Ovary (tissue), 9 donors: ENCODE results near the gene RSRC1. TPM values are rescaled to one million over a fixed set of nuclear protein-coding genes. Genes with fewer than 3 reads are reported as not detected.

Experiments
- DNase-seq, 5 donors: peaks; one replicate each; pipeline ENCODE4 v3.0.0-alpha.2; 2019 to 2020
- H3K27ac ChIP-seq, 2 donors: fragments of 200-600 bp; one replicate each; pipeline versions ENCODE4 v1.5.1 to v1.8.0; 2019 to 2022
- H3K27me3 ChIP-seq: fragments of 200-600 bp; one replicate; pipeline ENCODE4 v1.8.0; 2022
- H3K36me3 ChIP-seq: fragments of 200-600 bp; sonication (generic); one replicate; pipeline ENCODE4 v1.5.1; 2019
- H3K4me1 ChIP-seq: one replicate; pipeline ENCODE4 v1.8.1; 2013; ENCODE audit warnings: mild to moderate bottlenecking, moderate library complexity; ENCODE audit not compliant: insufficient read depth
- H3K4me3 ChIP-seq: fragments of 200-600 bp; sonication (generic); one replicate; pipeline ENCODE4 v1.5.1; 2017
- H3K9me3 ChIP-seq, 2 donors: fragments of 200-600 bp in 1 of 2; sonication (generic) in 1 of 2; one replicate each; pipeline versions ENCODE4 v1.5.1 to v1.8.1; 2013 to 2019; ENCODE audit warnings: mild to moderate bottlenecking in 1 of 2, moderate library complexity in 1 of 2
- CTCF ChIP-seq, 3 donors: fragments of 450-650 bp in 2 of 3; fragments of 200-600 bp in 1 of 3; IDR thresholded peaks; one replicate each; pipeline versions ENCODE4 v1.5.1 to v1.8.0; 2016 to 2022; ENCODE audit warnings: antibody characterized with exemption in 3 of 3, mild to moderate bottlenecking in 1 of 3
- EP300 ChIP-seq: sonication (generic); formaldehyde crosslinking; IDR thresholded peaks from one replicate; pipeline ENCODE4 v1.6.1; 2017; ENCODE audit warnings: antibody characterized with exemption
- POLR2A ChIP-seq: fragments of 450-650 bp; IDR thresholded peaks from one replicate; pipeline ENCODE4 v1.6.1; 2017; ENCODE audit warnings: antibody characterized with exemption, mild to moderate bottlenecking, moderate library complexity
- WGBS, 3 donors: extraction: QIAGEN DNeasy Blood & Tissue Kit in 1 of 3; methylation state at CpG; one replicate each; pipeline versions ENCODE4 v1.1.5 to v1.1.7; 2013 to 2017; 5-methylcytosine and 5-hydroxymethylcytosine counted together
- intact Hi-C, 4 donors: fragments of 100-400 bp; cut with DNase I; formaldehyde crosslinking; loops; one replicate each; pipeline versions ENCODE4 v1.11.0 to v1.15.1; 2022 to 2023
- polyA plus RNA-seq, 2 donors: library from polyadenylated mRNA; stranded (reverse); fragments of 200-250 nt in 1 of 2; fragments of 350-450 nt in 1 of 2; fragmentation: Illumina TruSeq in 1 of 2; extraction: RNeasy Lipid Tissue Mini Kit (QIAGEN cat#74804) in 1 of 2; gene quantifications; one replicate each; pipeline ENCODE4 v1.2.3, GENCODE V29; 2013 to 2014
- total RNA-seq, 7 donors: library from RNA; depleted of rRNA in 2 of 7; stranded (reverse); fragments of >200 nt in 2 of 7; fragmentation: NEBNext Ultra II Directional in 3 of 7; extraction: Animal tissue kit (Norgen Biotek cat#: 25700) in 3 of 7; gene quantifications; one replicate each; pipeline versions ENCODE4 v1.1.0 to v1.2.4, GENCODE V29; 2016 to 2023
- donor health status: DM: no; HTN: no; CAD: no; lungs with moderate emphysema.
- donor health status: DM: no; HTN: no; CAD: no.
- donor health status: Bipolar disorder and iron deficiency.
- donor health status: DM: yes; HTN: yes; CAD: no.
- donor health status: DM: no; HTN: no; CAD: no.
- donor health status: DM: yes; HTN: yes; CAD: no.

The RSRC1 gene
- total and polyA plus RNA-seq, 9 donors: 13.4 to 45.1 (median 31.8) TPM

GRCh38 chr3:158297940-158298339 is 188.1 kb downstream of the RSRC1 start:
- intact Hi-C loops: no loop called here
- Histone ChIP-seq H3K27me3 (no peaks in the 10 kb centered on the region), H3K4me1 (no peaks in the 10 kb centered on the region), H3K9me3 (no peaks in the 10 kb centered on the region), H3K27ac (no peak overlapping the region), H3K36me3 (no peaks in the 10 kb centered on the region), H3K4me3 (no peak overlapping the region)
- DNase-seq: no peak
- no peak for TF ChIP-seq EP300
- no peak for TF ChIP-seq CTCF (IDR thresholded peaks at IDR 0.05)
- no peak for TF ChIP-seq POLR2A

GRCh38 chr3:158308236-158308928 is 198.5 kb downstream of the RSRC1 start:
- H3K9me3 ChIP-seq: no peaks in the 10 kb centered on the region
- no peak overlapping the region for H3K4me3 ChIP-seq
- H3K36me3 ChIP-seq: no peaks in the 10 kb centered on the region
- TF ChIP-seq CTCF (IDR thresholded peaks at IDR 0.05) (no peak), POLR2A (no peak), EP300 (no peak)
- no peaks in the 10 kb centered on the region for H3K27me3 ChIP-seq
- no peak overlapping the region for H3K27ac ChIP-seq
- intact Hi-C loops: no loop called here
- DNase-seq: no peak
- no peaks in the 10 kb centered on the region for H3K4me1 ChIP-seq
- WGBS, 3 donors: 93 to 95% (median 94%) methylated on average over 8 of the region's 8 CpGs

GRCh38 chr3:158312560-158313141 is 202.8 kb downstream of the RSRC1 start:
- no peaks in the 10 kb centered on the region for H3K4me1 ChIP-seq
- intact Hi-C loops: no loop called here

GRCh38 chr3:158313338-158313927 is 203.5 kb downstream of the RSRC1 start:
- Histone ChIP-seq H3K4me1 (no peaks in the 10 kb centered on the region), H3K9me3 (no peaks in the 10 kb centered on the region), H3K27me3 (no peaks in the 10 kb centered on the region), H3K36me3 (no peaks in the 10 kb centered on the region), H3K27ac (no peak overlapping the region), H3K4me3 (no peak overlapping the region)
- DNase-seq: no peak
- WGBS, 3 donors: 41 to 53% (median 45%) methylated on average over 3 of the region's 3 CpGs
- intact Hi-C loops: no loop called here
- TF ChIP-seq CTCF (IDR thresholded peaks at IDR 0.05) (no peak), EP300 (no peak), POLR2A (no peak)

More at GRCh38 chr3:158312560-158313141, 202.8 kb downstream of the RSRC1 start:
- Histone ChIP-seq H3K9me3 (no peaks in the 10 kb centered on the region), H3K27ac (no peak overlapping the region), H3K27me3 (no peaks in the 10 kb centered on the region), H3K36me3 (no peaks in the 10 kb centered on the region), H3K4me3 (no peak overlapping the region)
- no peak for DNase-seq
- TF ChIP-seq POLR2A: no peak
